Measurements from ENCODE around the gene MOB3B. TPM values are rescaled to one million over a fixed set of nuclear protein-coding genes. Genes with fewer than 3 reads are reported as not detected.

Gene MOB3B
- total RNA-seq, 1 donor from 2014 or later, result 21.8 TPM

- Mint-ChIP-seq H3K27ac (ENCODE audit: unreplicated experiment) (no peak overlapping the region), H3K4me3 (peak overlapping the region; percentile 13)
- no peak for DNase-seq (ENCODE audit: low read depth, low spot score)
Observed at GRCh38 chr9:27533311-27533710, 3.7 kb upstream of the MOB3B start.

DNA sequence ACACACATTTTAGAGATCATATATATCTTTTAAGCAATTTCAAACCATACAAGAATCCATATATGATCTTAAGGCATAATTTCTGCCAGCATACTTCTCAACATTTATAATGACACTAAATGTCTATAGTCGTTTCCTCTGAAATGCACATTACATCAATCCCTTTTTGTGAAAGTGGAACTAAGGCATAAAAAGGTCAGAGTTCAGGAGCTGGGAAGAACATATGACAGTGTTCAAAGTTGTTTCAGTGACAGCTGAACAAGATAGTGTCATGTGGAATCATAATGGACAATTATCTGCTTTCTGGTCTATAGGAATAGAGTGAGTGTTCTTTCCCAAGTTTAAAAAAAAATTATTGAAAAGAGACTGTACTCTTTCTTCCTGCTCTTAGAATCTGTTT lies 2.4 kb upstream of the MOB3B start:
- Mint-ChIP-seq H3K4me1 (peaks cover 76% of the 10 kb centered on the region), H3K27ac (ENCODE audit: unreplicated experiment) (no peak overlapping the region), H3K9me3 (no peaks in the 10 kb centered on the region), H3K36me3 (ENCODE audit: low read depth) (peaks cover 17% of the 10 kb centered on the region), H3K27me3 (ENCODE audit: low read depth) (no peaks in the 10 kb centered on the region), H3K4me3 (peak overlapping the region; percentile 48)
- DNase-seq (ENCODE audit: low read depth, low spot score), result no peak
- no peak for TF ChIP-seq CTCF (conservative IDR thresholded peaks at IDR 0.05)

More at GRCh38 chr9:27533311-27533710, 3.7 kb upstream of the MOB3B start:
- TF ChIP-seq CTCF (conservative IDR thresholded peaks at IDR 0.05), result no peak
- Mint-ChIP-seq H3K36me3 (ENCODE audit: low read depth) (peaks cover 17% of the 10 kb centered on the region), H3K4me1 (peaks cover 74% of the 10 kb centered on the region), H3K27me3 (ENCODE audit: low read depth) (no peaks in the 10 kb centered on the region), H3K9me3 (no peaks in the 10 kb centered on the region)

DNA sequence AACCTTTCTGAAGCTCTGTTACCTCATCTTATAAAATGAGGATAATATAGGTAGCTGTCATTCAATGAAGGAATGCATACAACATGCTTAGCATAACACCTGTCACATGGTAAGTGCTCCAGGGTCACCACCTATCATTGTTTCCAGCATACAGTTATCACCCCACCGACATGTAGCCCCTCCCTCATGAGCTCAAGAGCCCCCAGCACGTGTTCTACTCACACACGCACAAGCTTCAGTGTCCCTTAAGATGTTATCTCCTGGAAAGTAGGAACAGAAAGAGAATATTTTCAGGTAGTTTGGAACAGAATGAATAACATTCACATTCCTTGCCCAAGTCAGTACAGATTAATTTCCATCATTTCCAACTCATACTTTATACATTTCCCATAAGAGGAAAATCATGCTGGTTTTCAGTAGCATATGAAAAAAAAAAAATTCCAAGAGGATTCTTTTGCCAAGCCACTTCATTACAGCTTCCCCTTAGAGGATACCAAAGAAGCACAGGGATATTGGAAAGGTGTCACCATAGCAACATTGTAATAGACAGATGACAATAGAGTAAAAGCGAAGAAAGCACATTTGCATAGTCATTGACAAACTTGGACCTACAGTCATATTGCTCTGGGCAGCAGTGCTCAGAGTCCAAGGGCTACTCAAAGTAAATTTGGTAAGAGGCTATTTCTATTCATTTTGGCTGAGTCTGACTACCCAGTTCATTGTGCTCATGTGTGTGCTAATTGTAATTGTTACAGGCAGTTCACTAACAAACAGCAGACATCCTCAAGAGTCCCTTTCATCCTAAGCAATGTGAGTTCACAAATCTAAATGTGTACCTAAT lies 1.5 kb upstream of the MOB3B start:
- TF ChIP-seq CTCF (conservative IDR thresholded peaks at IDR 0.05), result no peak
- Mint-ChIP-seq H3K9me3 (no peaks in the 10 kb centered on the region), H3K27ac (ENCODE audit: unreplicated experiment) (no peak overlapping the region), H3K36me3 (ENCODE audit: low read depth) (peaks cover 12% of the 10 kb centered on the region), H3K4me1 (peaks cover 76% of the 10 kb centered on the region), H3K27me3 (ENCODE audit: low read depth) (no peaks in the 10 kb centered on the region), H3K4me3 (peak overlapping the region; percentile 98)
- no peak for DNase-seq (ENCODE audit: low read depth, low spot score)

DNA sequence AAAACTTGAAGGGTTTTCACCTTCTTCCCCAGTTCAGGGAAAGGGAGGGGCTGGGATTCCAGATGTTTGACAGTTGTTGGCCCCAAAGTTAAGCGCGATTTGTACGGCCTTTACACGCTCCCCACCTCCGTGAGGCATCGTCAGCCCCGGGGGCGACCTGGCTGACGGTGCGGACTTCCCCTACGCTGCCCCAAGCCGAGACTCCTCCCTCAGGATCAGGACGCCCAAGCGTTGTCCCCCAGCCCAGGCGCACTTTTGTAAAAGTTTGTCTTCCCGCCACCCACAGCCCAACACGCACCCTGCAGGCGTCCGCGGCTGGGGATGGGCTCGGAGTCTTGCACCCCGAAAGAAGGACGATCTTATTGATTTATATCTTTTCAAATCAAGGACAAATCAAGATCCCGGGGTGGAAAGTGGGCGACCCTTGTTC lies 713 bp downstream of the MOB3B start:
- Mint-ChIP-seq H3K27me3 (ENCODE audit: low read depth) (no peaks in the 10 kb centered on the region), H3K36me3 (ENCODE audit: low read depth) (peaks cover 10% of the 10 kb centered on the region), H3K4me3 (peak overlapping the region; percentile 98), H3K9me3 (no peaks in the 10 kb centered on the region), H3K27ac (ENCODE audit: unreplicated experiment) (peak overlapping the region; percentile 96), H3K4me1 (peaks cover 55% of the 10 kb centered on the region)
- peak; percentile 49 for DNase-seq (ENCODE audit: low read depth, low spot score)
- no peak for TF ChIP-seq CTCF (conservative IDR thresholded peaks at IDR 0.05)

DNA sequence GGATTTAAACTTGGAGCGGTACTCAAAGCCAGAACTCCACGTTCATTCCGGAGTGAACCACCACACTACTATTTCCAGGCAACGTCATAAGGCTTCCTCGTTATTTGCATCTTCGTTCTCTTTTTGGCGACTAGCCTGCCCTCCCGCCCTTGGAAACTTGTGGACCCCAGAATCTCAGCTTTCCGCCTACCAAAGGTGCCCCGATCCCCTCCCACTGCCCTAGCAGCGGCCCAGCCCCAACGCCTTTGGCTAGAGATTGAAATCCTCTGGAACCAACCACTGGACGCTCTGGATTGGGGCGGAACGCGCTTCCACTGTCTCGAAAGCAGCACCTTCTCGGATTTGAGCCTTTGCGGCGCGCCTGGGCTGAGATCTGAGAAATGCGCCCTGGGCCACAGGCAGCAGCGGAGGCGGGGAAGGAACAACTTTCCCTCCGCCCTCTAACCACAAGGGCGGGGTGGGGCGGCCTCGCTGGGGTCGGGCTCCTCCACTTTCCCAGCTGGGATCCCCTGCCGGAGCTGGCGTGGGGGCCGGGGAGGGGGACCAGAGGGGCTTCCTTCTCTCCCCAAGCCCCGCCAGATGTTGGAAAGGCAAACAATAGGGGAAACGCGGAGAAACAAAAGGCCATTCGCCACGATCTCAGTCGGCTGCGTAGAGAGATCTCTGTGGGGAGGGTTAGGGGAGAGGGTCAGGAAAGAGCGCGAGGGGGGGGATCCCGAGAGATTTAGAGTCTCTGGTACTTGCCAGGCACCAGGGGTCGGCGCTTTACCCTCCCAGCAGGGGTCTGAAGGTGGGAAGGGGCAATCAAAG lies 1.3 kb downstream of the MOB3B start:
- peaks cover 10% of the 10 kb centered on the region for H3K36me3 Mint-ChIP-seq (ENCODE audit: low read depth)
- H3K4me3 Mint-ChIP-seq, result peak overlapping the region; percentile 98
- H3K27me3 Mint-ChIP-seq (ENCODE audit: low read depth), result no peaks in the 10 kb centered on the region
- no peak for TF ChIP-seq CTCF (conservative IDR thresholded peaks at IDR 0.05)
- DNase-seq (ENCODE audit: low read depth, low spot score), result peak; percentile 57
- peak overlapping the region; percentile 96 for H3K27ac Mint-ChIP-seq (ENCODE audit: unreplicated experiment)
- H3K4me1 Mint-ChIP-seq, result peaks cover 52% of the 10 kb centered on the region
- H3K9me3 Mint-ChIP-seq, result no peaks in the 10 kb centered on the region
